H1 (cell line): ENCODE measurements around the gene DHPS. TPM values are rescaled to one million over a fixed set of nuclear protein-coding genes. Genes with fewer than 3 reads are reported as not detected.

ENCODE experiments used
- CTCF ChIA-PET: fragments of 300-600 bp; sonication (Branson Sonifier 250); formaldehyde crosslinking; loops from one replicate; lab custom pipeline; 2021; ENCODE audit not compliant: partially characterized antibody; lab: Charles Lee
- POLR2A ChIA-PET: fragments of 300-600 bp; sonication (Branson Sonifier 250); formaldehyde crosslinking; loops from one replicate; lab custom pipeline; 2021; ENCODE audit warnings: inconsistent platforms; ENCODE audit not compliant: partially characterized antibody; lab: Charles Lee
- DNase-seq, 2 experiments: peaks; one replicate each; pipeline versions ENCODE4 v3.0.0 to v3.0.0-alpha.2; 2010 to 2022; ENCODE audit warnings: low spot score in 2 of 2, low read depth in 1 of 2, mixed read lengths in 1 of 2
- FAIRE-seq: peaks from 2 replicates; lab custom pipeline; 2011; peaks lifted over from hg19 to GRCh38; lab: Jason Lieb, UNC
- H2AFZ ChIP-seq: 2 replicates; pipeline ENCODE4 v1.8.1; 2012; ENCODE audit warnings: low read length, inconsistent platforms
- H2AK5ac ChIP-seq: 2 replicates; pipeline ENCODE4 v1.6.1; 2013; ENCODE audit warnings: low read depth, low read length
- H2BK120ac ChIP-seq: replicated peaks from 2 replicates; pipeline ENCODE3; 2013; ENCODE audit warnings: low read depth, low read length, inconsistent platforms
- H2BK12ac ChIP-seq: 2 replicates; pipeline ENCODE4 v1.6.1; 2013; ENCODE audit warnings: low read depth, low read length
- H2BK15ac ChIP-seq: 2 replicates; pipeline ENCODE4 v1.6.1; 2013; ENCODE audit warnings: low read length
- H2BK20ac ChIP-seq: 2 replicates; pipeline ENCODE4 v1.6.1; 2013; ENCODE audit warnings: low read length
- H2BK5ac ChIP-seq: 2 replicates; pipeline ENCODE4 v1.6.1; 2013; ENCODE audit warnings: low read depth, low read length
- H3K14ac ChIP-seq: 2 replicates; pipeline ENCODE4 v1.6.1; 2013; ENCODE audit warnings: inconsistent platforms; ENCODE audit not compliant: insufficient read length
- H3K18ac ChIP-seq: 2 replicates; pipeline ENCODE4 v1.6.1; 2013; ENCODE audit warnings: low read length; ENCODE audit errors: extremely low read depth
- H3K23ac ChIP-seq: 2 replicates; pipeline ENCODE4 v1.6.1; 2013; ENCODE audit warnings: inconsistent platforms; ENCODE audit not compliant: insufficient read length
- H3K23me2 ChIP-seq: 2 replicates; pipeline ENCODE4 v1.6.1; 2013; ENCODE audit warnings: low read depth, low read length
- H3K27ac ChIP-seq: 2 replicates; pipeline ENCODE4 v1.6.1; 2011; ENCODE audit warnings: low read depth, low read length, inconsistent platforms
- H3K27me3 ChIP-seq, 4 experiments: replicated peaks in 1 of 4; 1 replicate in 1 of 4; 2 replicates in 3 of 4; pipeline versions ENCODE4 v1.6.1 to v1.8.1; 2011 to 2013; ENCODE audit warnings: low read length in 3 of 4, mild to moderate bottlenecking in 3 of 4, inconsistent platforms in 2 of 4, mixed read lengths in 2 of 4, moderate library complexity in 1 of 4; ENCODE audit not compliant: control insufficient read depth in 3 of 4, insufficient read depth in 3 of 4; ENCODE audit errors: extremely low read depth in 1 of 4
- H3K36me3 ChIP-seq, 4 experiments: 2 replicates each; pipeline versions ENCODE4 v1.6.1 to v1.8.1; 2011 to 2013; ENCODE audit warnings: mild to moderate bottlenecking in 4 of 4, low read length in 3 of 4, moderate library complexity in 2 of 4, control low read depth in 1 of 4, inconsistent platforms in 1 of 4; ENCODE audit not compliant: insufficient read depth in 4 of 4, control insufficient read depth in 2 of 4
- H3K4ac ChIP-seq: replicated peaks from 2 replicates; pipeline ENCODE3; 2013; ENCODE audit warnings: low read length, low read depth, mixed read lengths, inconsistent platforms; ENCODE audit not compliant: insufficient read length
- H3K4me1 ChIP-seq, 4 experiments: replicated peaks in 1 of 4; 1 replicate in 1 of 4; 2 replicates in 3 of 4; pipeline versions ENCODE4 v1.6.1 to v1.8.1; 2011 to 2013; ENCODE audit warnings: low read length in 3 of 4, inconsistent platforms in 2 of 4, mixed read lengths in 1 of 4; ENCODE audit not compliant: insufficient read depth in 4 of 4, control insufficient read depth in 3 of 4
- H3K4me2 ChIP-seq, 2 experiments: 2 replicates each; pipeline versions ENCODE4 v1.6.1 to v1.8.1; 2011 to 2013; ENCODE audit warnings: low read depth in 2 of 2, low read length in 2 of 2, control low read depth in 1 of 2, inconsistent platforms in 1 of 2, mild to moderate bottlenecking in 1 of 2; ENCODE audit not compliant: insufficient read depth in 1 of 2
- H3K4me3 ChIP-seq, 4 experiments: fragments of 200-600, 300-600 bp in 1 of 4; sonication (generic), shearing (Covaris generic), sonication (Bioruptor Twin) in 1 of 4; 2 replicates each; pipeline versions ENCODE4 v1.5.1 to v1.8.1; 2011 to 2016; ENCODE audit warnings: low read length in 4 of 4, low read depth in 3 of 4, control low read depth in 2 of 4, inconsistent platforms in 2 of 4, mild to moderate bottlenecking in 2 of 4, mixed read lengths in 1 of 4, moderate library complexity in 1 of 4; ENCODE audit not compliant: insufficient read depth in 2 of 4; ENCODE audit errors: extremely low read depth in 1 of 4
- H3K56ac ChIP-seq: replicated peaks from 2 replicates; pipeline ENCODE3; 2013; ENCODE audit warnings: low read depth, mild to moderate bottlenecking, mixed read lengths, low read length, inconsistent platforms; ENCODE audit not compliant: insufficient read length
- H3K79me1 ChIP-seq: 2 replicates; pipeline ENCODE4 v1.6.1; 2013; ENCODE audit warnings: low read depth, low read length, control low read depth
- H3K79me2 ChIP-seq, 2 experiments: 2 replicates each; pipeline versions ENCODE4 v1.6.1 to v1.8.1; 2012 to 2013; ENCODE audit warnings: low read length in 2 of 2, mild to moderate bottlenecking in 2 of 2, inconsistent platforms in 1 of 2; ENCODE audit not compliant: insufficient read depth in 2 of 2, control insufficient read depth in 1 of 2
- H3K9ac ChIP-seq, 4 experiments: replicated peaks in 1 of 4; 1 replicate in 1 of 4; 2 replicates in 3 of 4; pipeline versions ENCODE4 v1.6.1 to v1.8.1; 2011 to 2013; ENCODE audit warnings: low read depth in 3 of 4, low read length in 3 of 4, control low read depth in 2 of 4, mild to moderate bottlenecking in 2 of 4, moderate library complexity in 2 of 4, inconsistent platforms in 1 of 4; ENCODE audit errors: extremely low read depth in 1 of 4
- H3K9me3 ChIP-seq, 2 experiments: 2 replicates each; pipeline versions ENCODE4 v1.6.1 to v1.8.1; 2012 to 2013; ENCODE audit warnings: mild to moderate bottlenecking in 2 of 2, moderate library complexity in 2 of 2, control low read depth in 1 of 2, inconsistent platforms in 1 of 2, low read depth in 1 of 2, low read length in 1 of 2, mixed read lengths in 1 of 2; ENCODE audit not compliant: insufficient read depth in 2 of 2
- H4K20me1 ChIP-seq, 2 experiments: replicated peaks in 1 of 2; 2 replicates each; pipeline versions ENCODE3 to v1.8.1; 2011 to 2013; ENCODE audit warnings: inconsistent platforms in 2 of 2, low read length in 2 of 2, mild to moderate bottlenecking in 1 of 2; ENCODE audit not compliant: insufficient read depth in 2 of 2, control insufficient read depth in 1 of 2
- H4K5ac ChIP-seq: 2 replicates; pipeline ENCODE4 v1.6.1; 2013; ENCODE audit warnings: low read length, low read depth, mixed read lengths, inconsistent platforms; ENCODE audit not compliant: insufficient read length
- H4K8ac ChIP-seq: 2 replicates; pipeline ENCODE4 v1.8.0; 2013; ENCODE audit warnings: mild to moderate bottlenecking, moderate library complexity, low read length, inconsistent platforms; ENCODE audit not compliant: insufficient read depth; ENCODE audit errors: extremely low read depth
- H4K91ac ChIP-seq: replicated peaks from 2 replicates; pipeline ENCODE3; 2013; ENCODE audit warnings: low read length, mixed read lengths, inconsistent platforms; ENCODE audit not compliant: insufficient read length
- SP1 ChIP-seq: IDR thresholded peaks from 2 replicates; pipeline ENCODE4 v1.6.1; 2011; ENCODE audit warnings: low read depth, low read length
- TAF7 ChIP-seq: optimal IDR thresholded peaks from 2 replicates; pipeline ENCODE3; 2011; ENCODE audit warnings: low read depth, mild to moderate bottlenecking, inconsistent platforms, low read length, moderate library complexity, borderline replicate concordance
- USF2 ChIP-seq: IDR thresholded peaks from 2 replicates; pipeline ENCODE4 v1.6.1; 2011; ENCODE audit warnings: low read length, improper control_type of control experiment
- WGBS, 2 experiments: shearing (Covaris generic) in 1 of 2; methylation state at CpG; one replicate each; pipeline versions ENCODE4 v1.1.6 to v1.1.7; 2013 to 2015; ENCODE audit warnings: low lambda C conversion rate in 2 of 2, mixed read lengths in 2 of 2, inconsistent platforms in 1 of 2, low coverage in 1 of 2, missing lambda C conversion rate in 1 of 2; ENCODE audit not compliant: insufficient replicate concordance in 2 of 2, insufficient coverage in 1 of 2, insufficient read length in 1 of 2; ENCODE audit errors: extremely low coverage in 1 of 2, missing lambda C conversion rate in 1 of 2; 5-methylcytosine and 5-hydroxymethylcytosine counted together
- polyA plus RNA-seq, 7 experiments: library from polyadenylated mRNA; depleted of rRNA in 3 of 7; stranded (reverse) in 5 of 7; unstranded in 2 of 7; fragments of >200 nt in 5 of 7; fragments of 200-250 nt in 2 of 7; gene quantifications; 1 replicate in 5 of 7; 2 replicates in 1 of 7; 4 replicates in 1 of 7; pipeline versions ENCODE4 v1.2.1 to v1.2.3, GENCODE V29; 2011 to 2013; ENCODE audit warnings: missing spikeins in 2 of 7, mixed read lengths in 2 of 7
- total RNA-seq: library from RNA; stranded (reverse); fragmentation: NEBNext Ultra II Directional; extraction: Animal tissue kit (Norgen Biotek cat#: 25700); gene quantifications from 2 replicates; pipeline ENCODE4 v1.2.1, GENCODE V29; 2021

DHPS gene
- total and polyA plus RNA-seq, 2 of the 8 experiments (the other 6 are each of a cell fraction or from before 2014, with no cell fraction given): 86.6 to 99.6 TPM

- DNase-seq (no peak), FAIRE-seq (no peak)
- H3K18ac ChIP-seq: no peak overlapping the region
- no peak overlapping the region for H4K5ac ChIP-seq
- TF ChIP-seq SP1 (no peak), TAF7 (no peak), USF2 (no peak)
- no peak overlapping the region for H4K91ac ChIP-seq
- H3K4me3 ChIP-seq: no peak overlapping the region
- no peak overlapping the region for H3K4me2 ChIP-seq
- H3K4me1 ChIP-seq: no peaks in the 10 kb centered on the region; a peak in 2 of 7 replicates
- H3K9me3 ChIP-seq: no peaks in the 10 kb centered on the region
- CTCF ChIA-PET: interaction anchor here (1.0 to 1.9 kb wide), 2 partner anchors 32 to 47 kb away, joined by 4 to 9 read pairs; no protein-coding TSS in a partner anchor
- no peak overlapping the region for H3K23ac ChIP-seq
- no peak overlapping the region for H2AK5ac ChIP-seq
- H3K23me2 ChIP-seq: peaks cover 6% of the 10 kb centered on the region; the same call in 1 of the 2 replicates
- no peak overlapping the region for H4K8ac ChIP-seq
- peaks cover 10 to 31% (median 15%) of the 10 kb centered on the region in 4 experiments for H3K36me3 ChIP-seq
- peaks cover 11 to 33% of the 10 kb centered on the region in 2 experiments for H3K79me2 ChIP-seq
- H2BK15ac ChIP-seq: no peak overlapping the region
- no peaks in the 10 kb centered on the region for H3K27me3 ChIP-seq
- H3K56ac ChIP-seq: no peak overlapping the region
- H3K9ac ChIP-seq: no peak overlapping the region
- no peak overlapping the region for H2BK12ac ChIP-seq
- no peak overlapping the region for H2BK5ac ChIP-seq
- WGBS, 2 experiments: 93% methylated on average over 9 of the region's 9 CpGs; no CpG with 5 or more reads in 1 of the 2 experiments
- H3K27ac ChIP-seq: no peak overlapping the region
- H2AFZ ChIP-seq: no peak overlapping the region
- H2BK20ac ChIP-seq: no peak overlapping the region
- peaks cover 4 to 14% of the 10 kb centered on the region in 2 experiments for H4K20me1 ChIP-seq
- peaks cover 9% of the 10 kb centered on the region; the same call in 1 of the 2 replicates for H3K79me1 ChIP-seq
- no peak overlapping the region for H3K14ac ChIP-seq
- no peak overlapping the region for H3K4ac ChIP-seq
- H2BK120ac ChIP-seq: no peak overlapping the region
- POLR2A ChIA-PET: interaction anchor here (1.0 to 2.0 kb wide), 7 partner anchors 10 to 24 kb away, joined by 3 to 7 read pairs (median 4); partner anchors contain the start of gene BEST2
These were observed 46.2 kb upstream of the DHPS start for GRCh38 chr19:12727745-12728433.
